ENCODE data around the gene NECTIN3.

NECTIN3 gene

DNA sequence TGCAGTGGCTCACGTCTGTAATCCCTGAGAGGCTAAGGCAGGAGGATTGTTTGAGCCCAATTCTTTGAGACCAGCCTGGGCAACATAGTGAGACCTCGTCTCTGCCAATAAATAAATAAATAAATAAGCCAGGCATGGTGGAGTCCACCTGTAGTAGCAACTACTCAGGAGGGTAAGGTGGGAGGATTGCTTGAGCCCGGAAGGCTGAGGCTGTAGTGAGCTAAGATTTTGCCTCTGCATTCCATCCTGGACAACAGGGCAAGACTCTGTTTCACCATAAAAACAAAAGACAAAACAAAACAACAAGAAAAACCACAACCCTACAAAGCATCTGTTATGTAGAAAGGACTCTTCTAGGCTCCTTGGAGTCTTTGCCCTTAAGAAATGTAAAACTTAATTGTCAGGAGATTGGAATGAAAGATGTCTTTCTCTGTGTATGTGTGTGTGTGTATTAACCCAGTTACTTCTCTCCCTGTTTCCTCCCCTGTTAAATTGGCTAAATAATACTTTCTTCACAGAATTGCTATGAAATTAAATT is 9.5 kb downstream of the NECTIN3 start:
- no peak for DNase-seq

DNA sequence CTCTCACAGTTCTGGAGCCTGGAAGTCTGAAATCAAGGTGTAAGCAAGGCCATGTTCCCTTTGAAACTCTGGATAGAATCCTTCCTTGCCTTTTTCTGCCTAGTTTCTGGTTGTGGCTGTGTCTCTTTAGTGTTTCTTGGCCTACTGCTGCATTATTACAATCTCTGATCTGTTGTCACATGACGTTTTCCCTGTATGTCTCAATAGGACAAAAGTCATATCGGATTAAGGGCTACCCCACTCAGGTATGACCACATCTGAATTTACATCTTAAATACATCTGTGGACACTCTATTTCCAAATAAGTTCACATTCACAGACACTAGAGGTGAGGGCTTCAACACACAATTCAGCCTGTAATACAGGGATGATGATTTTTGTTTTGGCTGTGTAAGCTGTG is 13.3 kb downstream of the NECTIN3 start:
- DNase-seq = no peak

DNA sequence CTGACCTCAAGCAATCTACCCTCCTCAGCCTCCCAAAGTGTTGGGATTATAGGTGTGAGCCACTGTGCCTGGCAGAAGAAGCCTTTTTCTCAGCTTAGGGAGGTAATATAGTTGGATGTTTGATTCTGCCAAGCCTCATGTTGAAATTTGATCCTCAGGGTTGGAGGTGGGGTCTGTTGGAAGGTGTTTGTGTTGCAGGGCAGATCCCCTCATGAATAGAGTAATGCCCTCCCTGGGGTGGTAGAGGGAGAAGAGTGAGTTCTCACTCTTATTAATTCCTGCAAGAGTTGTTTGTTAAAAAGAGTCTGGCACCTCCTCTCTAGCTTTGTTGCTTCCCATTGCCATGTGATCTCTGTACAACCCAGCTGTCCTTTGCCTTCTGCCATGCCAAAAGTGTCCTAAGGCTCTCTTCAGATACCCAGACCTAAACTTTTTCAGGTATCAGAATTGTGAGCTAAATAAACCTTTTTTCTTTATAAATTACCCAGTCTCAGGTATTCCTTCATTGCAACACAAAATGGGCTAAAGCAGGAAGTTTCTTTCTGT is 16.4 kb downstream of the NECTIN3 start:
- DNase-seq = no peak

DNA sequence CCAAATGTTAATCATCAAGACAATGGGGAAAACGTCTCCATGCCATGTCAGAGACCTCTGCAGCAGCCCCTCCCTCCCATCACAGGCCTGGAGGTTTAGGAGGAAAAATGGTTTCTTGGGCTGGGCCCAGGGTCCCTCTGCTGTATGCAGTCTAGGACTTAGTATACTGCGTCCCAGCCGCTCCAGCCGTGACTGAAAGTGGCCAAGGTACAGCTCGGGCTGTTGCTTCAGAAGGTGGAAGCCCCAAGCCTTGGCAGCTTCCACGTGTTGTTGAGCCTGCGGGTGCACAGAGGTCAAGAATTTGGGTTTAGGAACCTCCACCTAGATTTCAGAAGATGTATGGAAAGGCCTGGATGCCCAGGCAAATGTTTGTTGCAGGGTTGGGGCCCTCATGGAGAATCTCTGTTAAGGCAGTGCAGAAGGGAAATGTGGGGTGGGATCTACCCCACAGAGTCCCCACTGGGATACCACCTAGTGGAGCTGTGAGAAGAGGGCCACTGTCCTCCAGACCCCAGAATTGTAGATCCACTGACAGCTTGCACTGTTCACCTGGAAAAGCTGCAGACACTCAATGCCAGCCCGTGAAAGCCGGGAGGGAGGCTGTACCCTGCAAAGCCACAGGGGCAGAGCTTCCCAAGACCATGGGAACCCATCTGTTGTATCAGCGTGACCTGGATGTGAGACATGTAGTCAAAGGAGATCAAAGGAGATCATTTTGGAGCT is 25.0 kb downstream of the NECTIN3 start:
- no peak for DNase-seq

DNA sequence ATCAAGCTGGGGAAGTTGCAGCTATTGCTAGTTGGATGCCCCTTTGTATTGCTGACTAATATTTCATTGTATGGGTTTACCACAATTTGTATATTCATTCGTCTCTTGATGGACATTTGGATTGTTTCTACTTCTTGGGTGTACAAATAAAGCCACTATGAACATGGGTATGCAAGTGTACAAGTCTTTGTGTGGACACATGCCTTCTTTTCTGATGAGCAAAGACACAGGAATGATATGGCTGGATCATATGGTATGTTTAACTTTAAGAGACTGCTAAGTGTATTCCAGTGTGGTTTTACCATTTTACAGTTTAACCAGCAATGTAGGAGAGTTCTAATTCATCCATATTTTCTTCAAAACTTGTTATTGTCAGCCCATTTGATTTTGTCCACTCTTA is 32.2 kb downstream of the NECTIN3 start:
- no peak for DNase-seq

DNA sequence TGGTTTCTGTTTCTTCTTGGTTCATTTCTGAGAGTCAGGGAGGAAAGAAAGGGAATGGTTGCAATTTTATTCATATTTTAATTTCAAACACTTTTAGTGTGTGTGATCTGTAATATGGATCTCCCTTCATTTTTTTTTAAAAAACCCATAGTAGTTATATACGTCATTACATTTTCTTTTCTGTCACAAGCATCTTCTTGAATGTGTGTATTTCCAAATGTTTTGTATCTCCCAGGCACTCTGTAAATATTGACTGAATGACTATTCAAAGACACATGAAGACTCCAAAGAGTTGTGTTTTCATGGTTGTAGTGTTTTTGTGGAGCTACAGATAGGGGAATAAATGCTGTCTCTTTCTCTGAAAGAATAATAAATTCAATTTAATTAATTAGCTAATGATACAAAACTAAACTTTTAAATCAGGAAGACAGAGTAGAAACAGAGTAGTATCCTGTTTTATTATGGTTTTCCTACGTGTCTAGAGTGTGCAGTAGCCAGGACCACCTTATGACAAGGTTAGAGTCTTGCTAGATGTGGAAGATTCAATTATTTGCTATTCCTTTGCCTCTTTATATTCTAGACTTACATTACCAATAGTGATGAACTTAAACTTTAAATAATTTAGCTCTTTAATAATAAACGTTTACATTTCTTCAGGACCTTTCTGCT is 35.5 kb downstream of the NECTIN3 start:
- DNase-seq = no peak

DNA sequence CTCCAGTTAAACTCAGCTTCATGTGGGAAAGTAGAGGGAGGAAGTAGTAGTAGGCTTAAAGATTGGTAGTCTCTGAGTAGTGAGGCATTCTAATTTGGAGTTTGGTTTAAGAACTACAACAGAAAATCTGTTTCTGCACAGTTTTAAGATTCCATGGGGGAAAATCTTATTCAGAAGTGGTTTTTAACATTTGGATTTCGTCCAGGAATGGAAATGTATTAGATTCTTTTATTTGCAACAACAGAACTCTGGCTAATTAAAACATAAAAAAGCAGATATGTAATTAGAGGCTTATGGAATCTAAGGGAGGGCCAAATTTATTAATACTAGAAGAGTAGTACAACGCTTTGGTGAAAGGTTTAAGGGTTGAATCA is 36.0 kb downstream of the NECTIN3 start:
- DNase-seq = no peak

DNA sequence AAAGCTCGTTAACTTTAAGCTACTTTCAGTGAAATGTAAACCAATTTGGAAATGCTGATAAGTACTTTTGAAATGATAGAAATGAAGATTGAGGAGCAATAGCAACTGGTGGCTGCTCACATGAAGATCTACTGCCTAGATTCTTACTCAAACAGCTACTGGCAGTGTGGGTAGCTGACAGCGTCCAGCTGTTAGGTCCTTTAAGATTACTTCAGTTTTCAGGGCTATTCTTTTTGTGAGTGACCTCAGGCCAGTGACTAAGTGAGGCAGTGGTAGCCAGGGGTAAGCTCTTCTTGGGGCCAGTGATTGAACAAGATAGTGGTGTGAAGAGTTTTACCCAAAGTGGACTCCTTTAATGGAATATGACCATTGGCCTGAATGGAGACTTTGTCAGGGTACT is 41.3 kb downstream of the NECTIN3 start:
- DNase-seq = no peak

DNA sequence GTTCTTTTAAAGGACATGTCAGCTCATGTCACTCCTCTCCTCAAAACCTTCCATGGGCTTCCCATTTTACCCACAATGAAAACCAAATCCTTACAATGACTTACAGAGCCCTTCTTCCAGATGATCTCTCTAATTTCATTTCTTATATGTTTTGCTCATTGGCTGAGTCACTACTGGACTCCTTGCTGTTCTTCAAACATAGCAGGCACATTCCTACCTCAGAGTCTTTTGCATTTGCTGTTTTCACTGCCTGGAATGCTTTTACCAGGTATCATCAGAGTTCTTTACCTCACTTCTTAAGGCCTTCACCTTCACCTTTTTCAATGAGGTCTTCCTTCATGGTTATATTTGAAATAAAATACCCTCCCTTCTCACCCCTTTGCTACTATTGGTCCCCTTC is 57.3 kb downstream of the NECTIN3 start:
- DNase-seq = no peak

DNA sequence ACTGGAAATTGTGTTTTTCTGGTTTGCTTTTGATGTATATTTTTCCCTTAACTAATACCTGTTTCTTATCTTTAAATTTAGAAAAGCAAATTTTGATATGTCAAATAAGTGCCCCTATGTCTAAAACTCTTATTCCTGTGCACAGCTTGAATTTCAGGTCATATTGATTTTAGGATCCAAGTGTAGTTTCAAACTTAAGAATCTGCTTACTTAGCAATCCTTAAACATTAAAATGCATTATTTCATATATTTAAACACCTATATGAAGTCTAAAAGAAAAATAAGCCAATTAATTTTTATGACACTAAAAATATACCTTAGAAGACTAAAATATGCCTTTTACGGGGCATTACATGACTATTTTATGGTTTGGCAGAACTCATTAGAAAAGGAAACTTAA is 59.2 kb downstream of the NECTIN3 start:
- no peak for DNase-seq

DNA sequence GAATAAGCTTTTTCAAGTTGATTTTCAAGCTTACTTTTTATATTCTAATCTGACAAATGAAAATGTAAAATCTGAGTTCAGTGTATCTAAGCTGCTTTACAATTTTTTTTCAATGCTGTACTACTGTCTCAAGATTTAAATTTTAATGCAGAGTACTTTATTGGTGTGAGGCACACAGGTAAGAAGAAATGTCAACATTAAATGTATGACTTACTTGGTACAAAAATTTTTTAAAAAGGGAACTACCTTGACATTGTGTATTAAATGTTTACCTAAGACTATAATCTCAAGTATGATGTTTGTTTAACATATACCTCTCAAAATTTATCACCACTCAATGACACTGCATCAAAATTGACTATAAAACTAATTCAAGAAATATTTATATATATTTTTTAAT is 62.7 kb downstream of the NECTIN3 start:
- no peak for DNase-seq

DNA sequence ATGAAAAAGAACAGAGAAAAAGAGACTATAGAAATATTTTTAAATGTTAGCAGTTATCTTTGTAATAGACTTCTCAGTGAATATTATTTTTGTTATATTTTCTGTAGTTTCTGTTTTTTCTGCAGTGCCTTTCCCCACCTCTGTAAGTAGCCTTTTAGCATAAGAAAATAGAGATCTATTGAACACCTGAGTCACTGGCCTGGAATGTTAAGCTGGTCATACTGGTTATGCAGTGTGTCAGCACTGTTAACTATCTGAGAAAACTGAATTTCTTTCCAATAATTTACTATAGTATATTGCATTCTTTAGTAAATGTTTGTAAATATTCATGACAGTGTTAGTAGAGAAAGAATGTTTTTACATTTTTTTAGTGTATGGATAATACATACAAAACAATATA is 79.8 kb downstream of the NECTIN3 start:
- no peak for DNase-seq

DNA sequence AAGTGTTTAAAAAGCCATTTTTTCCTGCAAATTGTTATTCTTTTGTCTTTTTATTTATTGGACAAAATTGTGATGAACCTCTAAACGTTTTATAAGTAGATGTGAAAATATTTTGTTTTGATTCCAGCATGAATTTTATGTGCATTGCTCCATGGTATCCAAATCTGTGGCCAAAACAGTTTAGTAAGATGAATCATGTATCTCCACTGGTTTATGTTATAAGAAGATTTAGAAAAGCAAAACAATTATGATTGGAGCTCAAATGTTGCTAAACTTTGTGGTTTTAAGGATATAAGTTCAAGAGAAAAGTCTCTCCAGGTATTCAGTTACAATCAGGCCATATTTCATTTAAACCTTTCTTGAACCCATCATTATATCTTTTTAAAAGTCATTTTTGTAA is 80.9 kb downstream of the NECTIN3 start:
- no peak for DNase-seq

DNA sequence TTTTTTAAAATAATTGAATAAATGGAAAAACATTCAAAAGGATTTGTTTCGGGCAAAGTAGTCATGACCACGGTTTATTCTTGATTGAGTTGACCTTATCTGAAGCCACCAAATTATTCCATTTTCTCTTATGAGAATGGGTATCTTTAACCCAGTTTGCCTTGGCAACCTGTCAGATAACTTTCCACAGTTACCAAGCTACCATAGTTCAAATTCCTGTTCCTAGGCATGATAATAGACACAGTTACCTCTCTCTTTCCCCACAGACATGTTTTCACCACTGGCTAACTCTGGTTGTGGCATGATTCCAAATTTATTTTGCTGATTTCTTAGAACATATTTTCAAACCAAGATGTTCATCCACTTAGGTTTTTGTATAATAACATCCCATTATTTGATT is 84.9 kb downstream of the NECTIN3 start:
- no peak for DNase-seq

DNA sequence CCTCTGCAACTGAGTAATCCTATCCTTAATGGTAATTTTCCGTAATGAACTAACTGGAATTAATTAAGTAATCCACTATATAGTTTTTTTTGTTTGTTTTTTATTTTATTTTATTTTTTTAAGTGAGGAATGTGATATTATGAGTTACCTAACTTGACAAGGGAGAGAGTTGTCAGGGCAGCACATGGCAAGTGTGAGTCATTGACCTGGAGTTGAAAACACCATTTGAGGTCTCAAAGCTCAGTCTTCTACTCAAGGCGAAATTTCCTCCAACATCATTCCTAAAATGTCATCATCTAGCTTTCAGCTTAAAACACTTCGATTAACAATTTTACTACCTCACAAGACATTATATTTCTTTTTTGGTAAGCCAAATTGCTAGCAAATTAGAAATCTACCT is 87.8 kb downstream of the NECTIN3 start:
- no peak for DNase-seq

DNA sequence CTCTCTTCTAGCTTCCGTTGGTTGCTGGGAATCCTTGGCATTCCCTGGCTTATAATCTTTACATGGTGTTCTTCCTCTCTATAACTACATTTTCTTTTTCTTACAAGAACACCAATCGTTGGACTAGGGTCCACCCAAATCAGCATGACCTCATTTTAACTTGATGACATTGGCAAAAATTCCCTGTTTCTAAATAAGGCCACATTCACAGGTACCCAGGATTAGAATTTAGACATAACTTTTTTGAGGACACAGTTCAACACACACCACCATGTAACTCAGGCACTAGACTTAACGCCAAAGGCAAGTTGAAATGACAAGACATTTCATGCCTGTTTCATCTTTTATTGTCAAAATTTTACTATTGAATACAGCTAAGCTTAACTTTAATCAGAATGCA is 93.0 kb downstream of the NECTIN3 start:
- no peak for DNase-seq

DNA sequence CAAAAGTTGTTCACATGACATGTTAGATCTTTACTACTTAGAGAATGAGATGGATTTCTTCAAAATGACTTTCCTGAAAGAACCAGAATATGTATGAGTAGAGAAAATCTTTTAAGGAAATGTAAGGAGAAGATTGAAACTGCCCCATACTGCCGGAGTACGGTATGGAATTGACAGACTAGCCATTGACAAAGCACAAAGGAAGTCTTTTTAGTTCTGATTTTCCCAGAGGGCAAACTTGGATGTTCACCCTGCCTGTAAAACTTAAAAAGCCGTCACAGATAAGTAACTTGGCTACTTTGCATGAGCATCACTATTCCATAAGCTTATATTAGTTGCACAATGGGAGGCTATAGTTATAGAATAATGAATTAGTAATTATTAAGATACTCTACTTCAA is 93.8 kb downstream of the NECTIN3 start:
- no peak for DNase-seq

DNA sequence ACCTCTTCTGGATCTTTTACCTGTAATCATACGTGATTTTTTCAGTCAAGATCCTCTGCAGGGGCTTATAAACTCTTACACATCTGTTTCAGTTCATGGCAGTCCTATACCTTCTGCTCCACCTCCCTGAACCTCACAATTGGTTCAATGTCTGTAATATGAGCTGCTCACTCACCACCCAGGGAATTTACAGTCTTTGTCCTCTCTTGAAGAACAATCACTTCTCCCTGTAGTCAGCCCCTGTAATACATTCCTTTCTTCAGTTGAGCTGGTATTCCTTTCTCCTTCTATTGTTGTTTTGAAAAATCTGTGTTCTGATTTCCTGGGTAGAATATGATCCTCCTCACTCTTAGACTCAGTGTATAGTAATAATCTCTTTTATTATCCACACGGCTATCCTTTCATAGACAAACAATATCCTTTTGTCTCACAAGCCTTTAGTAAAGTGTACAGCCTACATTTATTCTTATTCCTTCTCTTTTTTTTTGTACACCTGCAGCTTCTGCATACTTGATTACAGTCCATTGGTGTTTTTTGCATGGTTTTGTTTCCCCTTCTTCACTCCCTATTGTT is 101.8 kb downstream of the NECTIN3 start:
- DNase-seq = no peak

DNA sequence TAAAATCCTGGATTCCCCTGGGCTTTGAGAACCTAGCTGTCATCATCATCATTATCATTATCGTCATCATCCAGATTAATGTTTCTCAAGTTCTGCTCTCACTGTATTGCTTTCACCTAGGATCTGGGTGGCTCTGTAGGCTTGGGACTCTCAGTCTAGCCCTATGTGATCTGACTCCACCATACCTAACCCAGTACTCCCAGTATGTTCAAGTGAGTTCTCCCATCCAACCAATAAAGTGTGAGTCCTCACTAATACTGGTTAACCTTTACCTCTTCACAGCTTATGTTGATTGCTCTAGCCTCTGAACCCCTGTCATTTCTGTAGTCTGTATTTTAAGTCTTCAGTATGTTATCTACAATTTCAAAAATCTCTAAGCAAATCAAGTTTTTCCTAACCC is 102.3 kb downstream of the NECTIN3 start:
- DNase-seq = no peak

DNA sequence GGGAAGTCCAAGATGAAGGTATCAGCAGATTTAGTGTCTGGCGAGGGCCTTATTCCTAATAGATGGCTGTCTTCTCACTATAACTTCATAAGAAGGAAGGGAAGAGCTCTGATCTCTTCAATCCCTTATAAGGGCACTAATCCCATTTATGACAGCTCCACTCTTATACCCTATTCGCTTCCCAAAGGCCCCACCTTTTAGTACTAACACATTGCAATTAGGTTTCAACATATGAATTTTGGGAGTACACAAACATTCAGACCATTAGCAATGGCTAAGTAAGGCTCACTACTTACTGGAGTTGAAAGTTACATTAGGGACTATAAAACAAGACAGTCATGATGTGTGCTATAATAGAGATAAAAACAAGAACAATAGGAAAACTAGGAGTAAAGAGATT is 118.9 kb downstream of the NECTIN3 start:
- DNase-seq = no peak

DNA sequence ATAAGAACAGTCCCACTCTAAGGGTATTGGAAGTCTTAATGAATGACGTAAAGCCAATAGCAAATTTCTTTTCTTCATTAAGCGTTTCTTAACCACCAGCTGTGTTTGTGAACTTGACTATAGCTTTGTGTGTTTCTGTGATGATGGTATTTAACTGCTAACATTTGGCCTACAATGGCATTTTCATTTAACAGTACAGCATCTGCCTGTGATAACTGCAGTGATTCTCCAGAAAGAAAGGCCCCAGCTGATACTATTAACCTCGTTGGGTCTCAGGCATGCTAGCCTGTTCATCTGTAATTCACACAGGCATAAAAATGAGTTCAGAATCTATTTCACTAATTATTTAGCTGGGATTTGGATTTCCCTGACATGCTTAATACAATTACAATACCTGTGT is 121.9 kb downstream of the NECTIN3 start:
- DNase-seq = no peak

DNA sequence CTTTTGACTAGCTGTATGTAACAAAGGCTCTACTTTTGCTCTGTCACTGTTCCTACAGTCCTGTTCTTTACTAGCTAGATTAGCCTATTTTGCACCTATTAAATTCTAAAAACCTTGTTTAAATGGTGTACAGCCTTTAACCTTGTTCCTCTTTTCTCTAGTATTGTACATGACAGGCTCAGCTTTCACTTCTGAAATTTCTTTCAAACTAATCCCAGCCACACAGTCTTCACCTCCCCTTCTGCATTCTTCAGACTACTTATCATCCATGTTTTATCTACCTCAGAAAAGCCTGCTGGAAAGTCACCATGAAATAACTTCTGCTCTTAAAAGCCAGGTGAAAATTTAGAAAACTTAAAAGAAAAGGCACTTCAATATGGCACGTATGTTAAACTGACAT is 122.4 kb downstream of the NECTIN3 start:
- no peak for DNase-seq

DNA sequence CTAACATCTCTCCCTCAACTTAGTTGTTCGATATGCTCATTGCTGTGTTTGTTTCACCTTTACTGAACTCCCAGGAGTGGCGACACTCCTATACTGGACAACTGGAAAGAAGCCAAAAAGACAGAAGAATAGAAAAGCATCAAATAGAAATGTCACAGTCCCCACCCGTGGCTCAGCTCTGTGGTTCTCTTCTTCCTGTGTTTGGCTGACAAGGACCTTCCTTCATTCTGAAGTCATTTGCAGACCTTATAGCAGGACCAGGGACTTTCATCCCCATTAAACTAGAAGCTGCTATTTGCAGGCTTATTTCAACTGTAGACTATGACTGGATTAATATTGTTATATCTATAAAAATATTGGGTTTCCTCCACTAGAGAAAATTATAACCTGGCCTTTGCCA is 125.9 kb downstream of the NECTIN3 start:
- DNase-seq = no peak

DNA sequence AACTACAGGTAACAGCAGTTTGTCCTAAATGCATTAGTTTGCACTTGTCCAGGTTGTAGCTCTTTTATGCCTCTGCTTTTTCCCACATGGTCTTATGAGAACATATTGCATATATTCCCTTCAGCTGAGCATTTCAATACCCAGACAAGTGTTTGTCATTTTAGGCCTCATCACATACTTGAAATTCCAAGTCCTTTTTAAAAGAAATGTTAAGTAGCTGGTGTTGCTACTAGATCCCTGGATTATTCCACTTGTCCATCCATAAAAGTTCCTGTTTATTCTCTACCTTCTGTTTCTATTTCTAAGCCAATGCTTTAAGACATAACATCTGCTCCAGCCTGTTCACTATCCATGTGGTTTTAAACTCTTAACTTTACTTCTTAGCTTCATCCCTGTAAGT is 128.4 kb downstream of the NECTIN3 start:
- no peak for DNase-seq
